Right atrium auricular region (tissue), 2 donors: Measurements from ENCODE around the gene AHSA1. TPM values are rescaled to one million over a fixed set of nuclear protein-coding genes. Genes with fewer than 3 reads are reported as not detected.

Source experiments
- DNase-seq: peaks from one replicate; pipeline ENCODE4 v3.0.0-alpha.2; 2019; ENCODE audit warnings: low spot score
- H3K27ac ChIP-seq, 2 donors: fragments of 200-600 bp; sonication (generic); 1 replicate in 1 of 2; 2 replicates in 1 of 2; pipeline ENCODE4 v1.5.1; 2016 to 2019
- H3K27me3 ChIP-seq, 2 donors: fragments of 200-600 bp; sonication (generic); one replicate each; pipeline versions ENCODE4 v1.5.1 to v1.6.0; 2017 to 2019
- H3K36me3 ChIP-seq: fragments of 200-600 bp; sonication (generic); one replicate; pipeline ENCODE4 v1.5.1; 2016
- H3K4me1 ChIP-seq, 2 donors: fragments of 200-600 bp; sonication (generic); one replicate each; pipeline versions ENCODE4 v1.5.1 to v1.6.0; 2017 to 2019
- H3K4me3 ChIP-seq, 2 donors: fragments of 200-600 bp; sonication (generic); 1 replicate in 1 of 2; 2 replicates in 1 of 2; pipeline ENCODE4 v1.5.1; 2017 to 2019; ENCODE audit warnings: mild to moderate bottlenecking in 1 of 2, moderate library complexity in 1 of 2
- H3K9me3 ChIP-seq, 2 donors: fragments of 200-600 bp; sonication (generic); one replicate each; pipeline ENCODE4 v1.5.1; 2019
- total RNA-seq, 2 donors: library from RNA; depleted of rRNA; stranded (reverse); fragments of >200 nt; gene quantifications; one replicate each; pipeline ENCODE4 v1.1.0, GENCODE V29; 2016
- TF ChIP-seq, protein P1 (sequence below), 2 donors: fragments of 200-600 bp; sonication (generic); IDR thresholded peaks; one replicate each; pipeline ENCODE4 v1.5.1; 2019; ENCODE audit warnings: antibody characterized with exemption in 2 of 2

The AHSA1 gene
- total RNA-seq, 2 donors from 2014 or later, result 105 to 122 TPM

GRCh38 chr14:77459072-77459723 lies 1.3 kb downstream of the AHSA1 start:
- no peaks in the 10 kb centered on the region for H3K27me3 ChIP-seq
- H3K27ac ChIP-seq, result no peak overlapping the region
- no peaks in the 10 kb centered on the region for H3K9me3 ChIP-seq
- peaks cover 0 to 21% of the 10 kb centered on the region in 2 donors for H3K4me1 ChIP-seq
- peaks cover 46% of the 10 kb centered on the region for H3K36me3 ChIP-seq
- peak; percentile 73 for DNase-seq
- H3K4me3 ChIP-seq, result peak overlapping the region; percentile 74 to 82
- TF ChIP-seq, protein P1, sequence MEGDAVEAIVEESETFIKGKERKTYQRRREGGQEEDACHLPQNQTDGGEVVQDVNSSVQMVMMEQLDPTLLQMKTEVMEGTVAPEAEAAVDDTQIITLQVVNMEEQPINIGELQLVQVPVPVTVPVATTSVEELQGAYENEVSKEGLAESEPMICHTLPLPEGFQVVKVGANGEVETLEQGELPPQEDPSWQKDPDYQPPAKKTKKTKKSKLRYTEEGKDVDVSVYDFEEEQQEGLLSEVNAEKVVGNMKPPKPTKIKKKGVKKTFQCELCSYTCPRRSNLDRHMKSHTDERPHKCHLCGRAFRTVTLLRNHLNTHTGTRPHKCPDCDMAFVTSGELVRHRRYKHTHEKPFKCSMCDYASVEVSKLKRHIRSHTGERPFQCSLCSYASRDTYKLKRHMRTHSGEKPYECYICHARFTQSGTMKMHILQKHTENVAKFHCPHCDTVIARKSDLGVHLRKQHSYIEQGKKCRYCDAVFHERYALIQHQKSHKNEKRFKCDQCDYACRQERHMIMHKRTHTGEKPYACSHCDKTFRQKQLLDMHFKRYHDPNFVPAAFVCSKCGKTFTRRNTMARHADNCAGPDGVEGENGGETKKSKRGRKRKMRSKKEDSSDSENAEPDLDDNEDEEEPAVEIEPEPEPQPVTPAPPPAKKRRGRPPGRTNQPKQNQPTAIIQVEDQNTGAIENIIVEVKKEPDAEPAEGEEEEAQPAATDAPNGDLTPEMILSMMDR (IDR thresholded peaks at IDR 0.05), result peak; percentile 22 to 63

GRCh38 chr14:77467801-77468200 lies 9.9 kb downstream of the AHSA1 start:
- Histone ChIP-seq H3K4me3 (no peak overlapping the region), H3K9me3 (no peaks in the 10 kb centered on the region), H3K4me1 (no peaks in the 10 kb centered on the region), H3K27ac (no peak overlapping the region), H3K36me3 (peaks cover 73% of the 10 kb centered on the region), H3K27me3 (no peaks in the 10 kb centered on the region)
- TF ChIP-seq, protein P1 (IDR thresholded peaks at IDR 0.05), result no peak
- no peak for DNase-seq

DNA sequence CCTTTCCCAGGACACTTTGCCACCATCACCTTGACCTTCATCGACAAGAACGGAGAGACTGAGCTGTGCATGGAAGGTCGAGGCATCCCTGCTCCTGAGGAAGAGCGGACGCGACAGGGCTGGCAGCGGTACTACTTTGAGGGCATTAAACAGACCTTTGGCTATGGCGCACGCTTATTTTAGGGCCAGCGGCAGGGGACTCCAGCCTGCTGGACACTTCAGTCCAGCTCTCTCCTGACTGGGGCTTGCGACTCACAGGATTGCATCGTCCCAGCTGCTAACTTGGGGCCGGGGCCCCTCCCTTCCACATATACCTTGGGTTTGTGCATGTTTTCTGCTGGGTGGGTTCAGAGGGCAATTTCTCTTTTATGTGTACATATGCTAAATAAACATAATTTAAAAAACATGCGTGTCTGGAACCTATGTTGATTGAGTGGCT lies 11.2 kb downstream of the AHSA1 start:
- TF ChIP-seq, protein P1 (IDR thresholded peaks at IDR 0.05), result no peak
- H3K27ac ChIP-seq, result no peak overlapping the region
- no peak for DNase-seq
- H3K9me3 ChIP-seq, result no peaks in the 10 kb centered on the region
- H3K4me3 ChIP-seq, result no peak overlapping the region
- no peaks in the 10 kb centered on the region for H3K4me1 ChIP-seq
- no peaks in the 10 kb centered on the region for H3K27me3 ChIP-seq
- H3K36me3 ChIP-seq, result peaks cover 60% of the 10 kb centered on the region

DNA sequence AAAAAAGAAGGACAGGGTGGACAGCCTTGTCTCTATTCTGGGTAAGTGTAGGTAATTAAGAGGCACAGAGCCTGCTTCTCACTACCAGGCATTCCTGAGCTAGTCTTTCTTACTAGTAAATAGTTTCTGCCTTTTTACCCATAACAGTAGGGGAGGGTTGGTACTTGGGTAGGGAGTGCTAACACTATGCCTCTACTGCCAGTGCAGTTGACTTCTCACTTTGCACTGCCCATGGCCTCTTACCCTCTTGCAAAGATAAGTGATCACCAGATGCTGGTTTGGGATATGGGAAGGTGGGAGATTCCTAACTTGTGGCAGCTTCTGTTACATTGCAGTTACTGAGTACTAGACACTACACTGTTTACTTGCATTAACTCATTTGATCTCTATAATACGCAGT lies 11.6 kb downstream of the AHSA1 start:
- H3K4me3 ChIP-seq, result no peak overlapping the region
- H3K27ac ChIP-seq, result no peak overlapping the region
- H3K4me1 ChIP-seq, result no peaks in the 10 kb centered on the region
- no peaks in the 10 kb centered on the region for H3K9me3 ChIP-seq
- H3K27me3 ChIP-seq, result no peaks in the 10 kb centered on the region
- no peak for DNase-seq
- peaks cover 55% of the 10 kb centered on the region for H3K36me3 ChIP-seq
- TF ChIP-seq, protein P1 (IDR thresholded peaks at IDR 0.05), result no peak

DNA sequence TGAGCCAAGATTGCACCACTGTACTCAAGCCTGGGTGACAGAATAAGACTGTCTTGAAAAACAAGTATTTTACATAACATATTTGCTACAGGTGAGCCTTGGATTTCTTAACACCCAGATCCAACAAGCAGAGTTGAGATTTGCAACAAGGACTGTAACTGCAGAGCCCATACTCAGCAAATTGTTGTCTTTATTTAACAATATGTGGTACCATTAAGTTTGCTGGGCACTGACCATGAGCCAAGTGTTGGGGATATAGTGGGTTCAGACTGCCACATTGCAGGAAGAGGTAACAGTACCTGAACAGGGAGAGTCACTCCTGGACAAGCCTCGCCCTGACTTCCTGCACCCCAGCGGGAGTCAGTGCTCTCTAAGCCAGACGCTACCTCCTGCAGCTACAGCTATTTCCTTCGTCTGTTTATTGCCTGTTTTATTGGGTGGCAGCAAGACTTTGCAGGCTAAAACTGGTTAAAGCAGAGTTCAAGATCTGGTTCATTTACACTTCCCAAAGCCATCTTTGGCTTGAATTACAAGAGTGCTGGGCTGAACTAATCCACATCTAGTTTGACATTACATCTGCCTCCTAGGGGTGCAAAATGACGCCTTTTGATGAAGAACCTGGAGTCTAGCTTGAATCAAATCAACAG lies 12.5 kb downstream of the AHSA1 start:
- Histone ChIP-seq H3K9me3 (no peaks in the 10 kb centered on the region), H3K27me3 (no peaks in the 10 kb centered on the region), H3K36me3 (peaks cover 47% of the 10 kb centered on the region), H3K27ac (no peak overlapping the region), H3K4me3 (no peak overlapping the region), H3K4me1 (no peaks in the 10 kb centered on the region)
- no peak for DNase-seq
- TF ChIP-seq, protein P1 (IDR thresholded peaks at IDR 0.05), result no peak
